ENCODE results near the gene WDR5. TPM values are rescaled to one million over a fixed set of nuclear protein-coding genes. Genes with fewer than 3 reads are reported as not detected.

Gene WDR5
- total and polyA plus RNA-seq, 2 of the 13 experiments (the other 11 are each of a cell fraction or from before 2014, with no cell fraction given): 34.3 TPM

GRCh38 chr9:134205672-134206310 lies 69.9 kb downstream of the WDR5 start:
- no peak overlapping the region for H2AFZ ChIP-seq (ENCODE audit: low read length)
- 79% methylated on average over 24 of the region's 24 CpGs for WGBS (ENCODE audit: low lambda C conversion rate)
- H3K4me1 ChIP-seq (ENCODE audit: insufficient read depth, low read length): peaks cover 57% of the 10 kb centered on the region
- H3K9me3 ChIP-seq (ENCODE audit: low read length): no peaks in the 10 kb centered on the region
- no peaks in the 10 kb centered on the region for H3K36me3 ChIP-seq (replicated peaks in 1 of 2; ENCODE audit: control insufficient read depth in 1 of 2, insufficient read depth in 2 of 2, low read length in 2 of 2)
- ChIA-PET CTCF (ENCODE audit: low intra/inter-chr PET ratio, low total read pairs) (no interaction called here), POLR2A (no interaction called here)
- peak overlapping the region; percentile 48; the same call in 1 of the 2 replicates for H3K4me2 ChIP-seq (ENCODE audit: low read depth, low read length)
- no peak overlapping the region for H3K4me3 ChIP-seq (replicated peaks in 1 of 3; ENCODE audit: insufficient read depth in 1 of 3, low read depth in 2 of 3, low read length in 3 of 3)
- no peak for TF ChIP-seq ERF (CRISPR knock-in tag; IDR thresholded peaks at IDR 0.05)
- TF ChIP-seq AGO1 (IDR thresholded peaks at IDR 0.05; ENCODE audit: low read depth, low read length, poor library complexity, severe bottlenecking): no peak
- TF ChIP-seq ATF7 (IDR thresholded peaks at IDR 0.05): peak; percentile 20; the same call in 1 of the 2 replicates
- TF ChIP-seq ATF7 (CRISPR knock-in tag; IDR thresholded peaks at IDR 0.05): no peak
- TF ChIP-seq ZNF619 (CRISPR knock-in tag; IDR thresholded peaks at IDR 0.05): no peak
- no peak for ATAC-seq
- H4K20me1 ChIP-seq (ENCODE audit: insufficient read depth, low read length): no peaks in the 10 kb centered on the region
- peaks cover 2 to 17% of the 10 kb centered on the region in 2 experiments; a peak in 3 of 5 replicates for H3K27me3 ChIP-seq (ENCODE audit: control insufficient read depth in 1 of 2, insufficient read depth in 2 of 2, low read length in 2 of 2)
- FAIRE-seq: no peak
- intact Hi-C loops (cut with micrococcal nuclease; ENCODE audit: unreplicated experiment): no loop called here
- no peak for DNase-seq (ENCODE audit: low spot score)
- H3K27ac ChIP-seq (ENCODE audit: extremely low read length, insufficient read depth, low read length): no peak overlapping the region
- H3K9ac ChIP-seq (ENCODE audit: insufficient read depth, low read depth, low read length): no peak overlapping the region
- H3K79me2 ChIP-seq (ENCODE audit: insufficient read depth, low read length): no peaks in the 10 kb centered on the region
- no TSS peak for BruUV-seq (replicated peaks)
- in situ Hi-C loops (cut with HindIII; ENCODE audit: extremely low pct_ligation_motif_present, low pct_unique_long_range_greater_than_20kb): no loop called here

DNA sequence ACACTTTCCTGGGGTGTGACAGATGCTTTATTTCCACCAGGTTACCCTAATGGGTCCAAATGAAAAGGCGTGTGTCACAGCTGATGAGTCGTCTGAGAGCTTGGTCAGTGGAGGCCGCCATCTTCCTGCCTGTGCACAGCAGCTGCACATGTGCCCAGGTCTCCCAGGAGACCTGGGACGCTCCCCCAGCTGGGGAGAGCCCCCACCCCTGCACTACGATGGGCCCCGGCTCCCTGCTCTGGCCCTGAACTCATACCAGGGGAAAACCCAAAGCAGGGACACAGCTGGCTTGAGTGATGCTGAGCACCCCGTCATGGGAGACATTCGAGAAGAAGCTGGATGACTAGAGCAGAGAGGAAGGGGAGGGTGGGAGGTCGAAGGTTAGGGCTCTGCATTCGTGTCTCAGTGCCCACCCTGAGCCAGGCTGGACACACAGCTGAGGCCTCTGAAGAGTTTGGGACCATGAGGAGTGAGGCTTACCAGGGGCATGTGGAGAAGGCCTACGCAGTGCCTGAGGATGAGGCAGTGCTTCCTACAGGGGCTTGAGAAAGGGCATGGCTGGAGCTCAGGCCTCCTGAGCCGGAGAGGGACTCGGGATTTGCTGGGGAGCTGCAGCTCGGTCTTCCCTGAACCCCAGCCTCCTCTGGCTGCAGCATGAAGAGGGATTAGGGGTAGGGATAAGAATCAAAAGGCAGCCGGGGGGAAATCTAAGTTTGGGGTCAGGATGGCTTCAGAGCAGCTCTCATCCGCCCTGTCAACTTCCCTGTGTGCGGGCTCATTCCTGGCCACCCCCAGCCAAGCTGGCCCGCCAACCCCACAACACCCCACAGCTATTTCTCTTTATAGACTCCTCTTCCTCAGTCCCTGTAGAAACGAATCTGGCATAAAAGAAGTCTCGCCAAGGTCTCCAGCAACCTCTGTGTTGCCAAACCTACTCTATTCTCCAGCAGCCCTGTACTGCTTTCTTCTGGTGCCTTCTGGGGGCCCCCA lies 70.7 kb downstream of the WDR5 start:
- Histone ChIP-seq H3K9ac (ENCODE audit: insufficient read depth, low read depth, low read length) (no peak overlapping the region), H3K4me1 (ENCODE audit: insufficient read depth, low read length) (peaks cover 57% of the 10 kb centered on the region), H3K27ac (ENCODE audit: extremely low read length, insufficient read depth, low read length) (no peak overlapping the region), H3K4me3 (replicated peaks in 1 of 3; ENCODE audit: insufficient read depth in 1 of 3, low read depth in 2 of 3, low read length in 3 of 3) (no peak overlapping the region), H3K79me2 (ENCODE audit: insufficient read depth, low read length) (no peaks in the 10 kb centered on the region), H3K36me3 (replicated peaks in 1 of 2; ENCODE audit: control insufficient read depth in 1 of 2, insufficient read depth in 2 of 2, low read length in 2 of 2) (no peaks in the 10 kb centered on the region), H3K27me3 (ENCODE audit: control insufficient read depth in 1 of 2, insufficient read depth in 2 of 2, low read length in 2 of 2) (peaks cover 2 to 17% of the 10 kb centered on the region in 2 experiments; a peak in 3 of 5 replicates), H3K9me3 (ENCODE audit: low read length) (no peaks in the 10 kb centered on the region), H2AFZ (ENCODE audit: low read length) (no peak overlapping the region), H4K20me1 (ENCODE audit: insufficient read depth, low read length) (no peaks in the 10 kb centered on the region), H3K4me2 (ENCODE audit: low read depth, low read length) (no peak overlapping the region)
- ChIA-PET POLR2A (interaction anchor here (0.6 kb wide), 1 partner anchor 461 kb away, joined by 3 read pairs; no protein-coding TSS in a partner anchor), CTCF (ENCODE audit: low intra/inter-chr PET ratio, low total read pairs) (no interaction called here)
- FAIRE-seq (no peak), ATAC-seq (no peak), DNase-seq (ENCODE audit: low spot score) (no peak)
- intact Hi-C loops (cut with micrococcal nuclease; ENCODE audit: unreplicated experiment): no loop called here
- in situ Hi-C loops (cut with HindIII; ENCODE audit: extremely low pct_ligation_motif_present, low pct_unique_long_range_greater_than_20kb): no loop called here
- no peak for TF ChIP-seq DBP (CRISPR knock-in tag; IDR thresholded peaks at IDR 0.05; ENCODE audit: not compliant biosample characterization)
- peak; percentile 22; the same call in 1 of the 2 replicates for TF ChIP-seq ZNF263 (CRISPR knock-in tag; IDR thresholded peaks at IDR 0.05)
- no TSS peak for BruUV-seq (replicated peaks)
- WGBS (ENCODE audit: low lambda C conversion rate): 47% methylated on average over 16 of the region's 20 CpGs
